Effector memory CD4-positive, alpha-beta T cell (primary cell): ENCODE results near the gene AMACR.

Source experiments
- DNase-seq, 3 donors: peaks; one replicate each; pipeline ENCODE4 v3.0.0-alpha.2; 2020
- H3K27ac ChIP-seq: 2 replicates; pipeline ENCODE4 v1.7.0; 2013; ENCODE audit warnings: mild to moderate bottlenecking, low read length, moderate library complexity; ENCODE audit not compliant: insufficient read depth, poor library complexity, severe bottlenecking
- H3K27me3 ChIP-seq: replicated peaks from 2 replicates; pipeline ENCODE4 v1.7.0; 2013; ENCODE audit warnings: mild to moderate bottlenecking, low read length; ENCODE audit not compliant: insufficient read depth, control insufficient read depth, poor library complexity, severe bottlenecking
- H3K36me3 ChIP-seq: 2 replicates; pipeline ENCODE4 v1.7.0; 2013; ENCODE audit warnings: mild to moderate bottlenecking, low read length, moderate library complexity; ENCODE audit not compliant: control insufficient read depth, insufficient read depth
- H3K4me1 ChIP-seq: 2 replicates; pipeline ENCODE4 v1.7.0; 2013; ENCODE audit warnings: low read length, mild to moderate bottlenecking; ENCODE audit not compliant: control insufficient read depth, insufficient read depth, poor library complexity, severe bottlenecking
- H3K4me3 ChIP-seq: 2 replicates; pipeline ENCODE4 v1.7.0; 2013; ENCODE audit warnings: low read length, low read depth, mild to moderate bottlenecking; ENCODE audit not compliant: insufficient read depth, poor library complexity, severe bottlenecking
- H3K9me3 ChIP-seq: 2 replicates; pipeline ENCODE4 v1.7.0; 2013; ENCODE audit warnings: mild to moderate bottlenecking, low read length, moderate library complexity; ENCODE audit not compliant: control insufficient read depth
- total RNA-seq, 3 donors: gene quantifications; one replicate each; lab custom pipeline; 2026; lab: John Stamatoyannopoulos, UW

Gene AMACR
- total RNA-seq = 0 to 0.17 (median 0) reads per million in 3 donors

DNA sequence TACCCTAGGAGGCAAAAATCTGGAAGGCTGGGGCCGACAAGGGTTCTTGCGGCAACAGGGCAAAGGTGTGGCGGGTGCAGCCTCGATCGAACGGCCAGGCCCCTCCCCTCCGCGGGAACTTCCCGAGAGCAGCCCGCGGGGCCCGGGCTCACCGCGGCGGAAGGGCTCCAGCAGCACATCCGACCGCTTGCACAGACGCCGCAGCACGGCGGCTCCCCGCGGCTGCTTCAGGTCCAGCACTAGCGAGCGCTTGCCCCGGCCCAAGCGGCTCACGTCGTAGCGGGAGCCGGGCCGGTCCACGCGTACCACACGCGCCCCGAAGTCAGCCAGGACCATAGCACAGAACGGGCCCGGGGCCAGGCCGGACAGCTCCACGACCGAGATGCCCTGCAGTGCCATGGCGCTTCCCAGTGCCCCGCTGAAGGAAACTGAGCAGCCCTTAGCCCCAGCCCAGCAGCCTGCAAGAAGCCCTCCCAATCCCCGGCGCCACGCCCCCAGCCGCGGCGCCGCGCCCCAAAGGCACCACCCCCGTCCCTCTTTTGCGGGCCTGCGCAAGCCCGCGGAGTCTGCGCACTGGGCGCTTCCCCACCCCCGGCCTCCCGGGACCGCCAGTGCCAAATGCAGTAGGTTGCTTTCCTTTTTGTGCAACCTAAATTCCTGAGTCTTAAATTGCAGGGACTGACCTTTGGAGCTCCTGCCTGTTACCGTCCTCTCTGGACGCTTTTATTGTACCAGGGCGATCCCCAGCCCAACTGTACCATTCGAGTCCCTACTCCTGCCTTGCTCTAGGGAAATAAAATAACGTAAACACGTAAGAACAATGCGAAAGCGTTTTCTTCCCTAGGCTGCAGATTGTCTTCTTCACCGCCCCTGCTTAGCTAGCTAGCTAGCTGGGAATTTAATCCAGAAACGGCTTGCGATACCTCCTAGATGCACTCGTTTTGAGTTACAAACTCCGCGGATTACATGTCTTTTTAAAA lies at the start of gene AMACR:
TSS of gene AMACR (minus strand) at position 430 of the 980 bp plus-strand sequence. CDS start at position 399, 31 bp downstream.
- H3K36me3 ChIP-seq = no peaks in the 10 kb centered on the region
- peaks cover 9% of the 10 kb centered on the region for H3K4me1 ChIP-seq
- no peaks in the 10 kb centered on the region for H3K9me3 ChIP-seq
- DNase-seq = peak; percentile 63 to 88 (median 84)
- peak within 1 kb of the TSS; percentile 72 for H3K27ac ChIP-seq
- H3K27me3 ChIP-seq = no peaks in the 10 kb centered on the region
- H3K4me3 ChIP-seq = peak within 1 kb of the TSS; percentile 86

DNA sequence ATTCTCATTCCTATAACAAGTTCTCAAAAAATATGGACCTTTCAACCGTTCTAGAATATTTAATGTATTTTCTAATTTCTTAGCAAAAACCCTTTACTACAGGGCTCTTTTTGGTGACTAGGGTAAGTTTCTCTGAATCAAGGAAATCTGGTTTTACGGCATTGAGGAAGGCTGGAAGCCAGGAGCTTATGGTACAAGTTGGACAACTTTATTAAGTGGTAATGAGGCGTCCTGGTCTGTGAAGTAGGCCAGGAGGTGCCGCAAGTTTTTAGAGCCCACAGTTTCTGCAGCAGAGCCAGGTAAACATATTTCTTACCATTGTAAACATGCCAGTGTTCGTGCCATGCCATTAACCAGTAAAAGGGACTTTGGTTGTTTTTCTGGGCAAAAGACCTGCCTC lies 49.7 kb upstream of the AMACR start:
- Histone ChIP-seq H3K27me3 (no peaks in the 10 kb centered on the region), H3K4me1 (no peaks in the 10 kb centered on the region), H3K36me3 (peaks cover 3% of the 10 kb centered on the region), H3K9me3 (no peaks in the 10 kb centered on the region), H3K27ac (no peak overlapping the region), H3K4me3 (no peak overlapping the region)
- no peak for DNase-seq

DNA sequence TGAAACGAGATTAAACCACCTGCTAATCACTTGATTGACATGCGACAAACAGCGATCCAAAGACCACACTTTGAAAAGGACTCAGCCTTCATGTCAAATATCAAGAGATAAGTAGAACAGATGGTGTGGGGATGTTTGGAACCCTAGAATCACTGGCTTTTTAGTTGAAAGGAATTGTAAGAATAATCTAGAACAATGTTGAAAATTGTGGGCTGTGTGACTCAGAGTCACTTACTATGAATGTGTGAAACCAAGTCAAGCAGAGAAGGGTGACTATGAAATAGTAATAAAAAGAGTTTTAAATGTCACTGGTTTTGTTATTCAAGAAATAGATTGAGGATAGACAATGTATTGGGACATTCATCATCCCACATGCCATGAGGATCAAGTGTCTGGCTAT lies 49.3 kb upstream of the AMACR start:
- H3K27me3 ChIP-seq = no peaks in the 10 kb centered on the region
- no peaks in the 10 kb centered on the region for H3K4me1 ChIP-seq
- H3K27ac ChIP-seq = no peak overlapping the region
- DNase-seq = no peak
- no peaks in the 10 kb centered on the region for H3K9me3 ChIP-seq
- H3K4me3 ChIP-seq = no peak overlapping the region
- H3K36me3 ChIP-seq = peaks cover 3% of the 10 kb centered on the region

DNA sequence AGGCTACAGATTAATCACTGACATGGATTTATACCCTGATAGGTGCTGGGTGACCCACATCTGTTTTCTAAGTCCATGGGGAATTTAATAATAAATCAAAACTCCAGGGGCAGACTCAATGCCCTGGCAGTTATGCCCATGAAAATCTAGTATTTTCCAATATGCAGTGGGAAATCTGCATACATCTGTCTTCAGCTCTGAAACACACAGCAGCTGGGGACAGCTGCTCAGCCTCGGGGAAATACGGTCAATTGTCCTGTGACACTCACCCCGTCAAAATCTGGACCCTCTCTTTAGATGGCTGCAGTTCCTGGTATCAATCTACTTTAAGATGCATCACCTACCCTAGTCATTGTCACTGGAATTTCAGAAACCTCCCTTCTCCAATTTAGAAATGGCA lies 47.8 kb upstream of the AMACR start:
- Histone ChIP-seq H3K4me1 (no peaks in the 10 kb centered on the region), H3K36me3 (peaks cover 3% of the 10 kb centered on the region)

DNA sequence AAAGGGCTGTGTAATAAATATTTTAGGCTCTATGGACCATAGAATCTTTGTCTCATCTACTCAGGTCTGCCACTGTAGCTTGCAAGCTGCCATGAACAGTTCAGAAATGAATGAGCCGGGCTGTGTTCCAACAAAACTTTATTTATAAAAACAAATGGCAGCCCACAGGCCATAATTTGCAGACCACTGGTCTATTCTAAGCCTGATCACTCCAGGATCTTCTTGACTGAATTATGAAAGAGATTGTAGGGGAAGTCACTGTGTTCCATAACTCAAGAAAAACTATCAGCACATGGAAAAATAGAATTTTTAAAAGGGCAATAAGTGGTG lies 46.5 kb upstream of the AMACR start:
- Histone ChIP-seq H3K4me3 (no peak overlapping the region), H3K27me3 (no peaks in the 10 kb centered on the region), H3K27ac (no peak overlapping the region), H3K36me3 (peaks cover 3% of the 10 kb centered on the region), H3K4me1 (no peaks in the 10 kb centered on the region), H3K9me3 (no peaks in the 10 kb centered on the region)
- DNase-seq = no peak

More for the DNA sequence above, 47.8 kb upstream of the AMACR start:
- H3K9me3 ChIP-seq = no peaks in the 10 kb centered on the region
- no peak overlapping the region for H3K27ac ChIP-seq
- no peak for DNase-seq
- no peak overlapping the region for H3K4me3 ChIP-seq
- no peaks in the 10 kb centered on the region for H3K27me3 ChIP-seq

DNA sequence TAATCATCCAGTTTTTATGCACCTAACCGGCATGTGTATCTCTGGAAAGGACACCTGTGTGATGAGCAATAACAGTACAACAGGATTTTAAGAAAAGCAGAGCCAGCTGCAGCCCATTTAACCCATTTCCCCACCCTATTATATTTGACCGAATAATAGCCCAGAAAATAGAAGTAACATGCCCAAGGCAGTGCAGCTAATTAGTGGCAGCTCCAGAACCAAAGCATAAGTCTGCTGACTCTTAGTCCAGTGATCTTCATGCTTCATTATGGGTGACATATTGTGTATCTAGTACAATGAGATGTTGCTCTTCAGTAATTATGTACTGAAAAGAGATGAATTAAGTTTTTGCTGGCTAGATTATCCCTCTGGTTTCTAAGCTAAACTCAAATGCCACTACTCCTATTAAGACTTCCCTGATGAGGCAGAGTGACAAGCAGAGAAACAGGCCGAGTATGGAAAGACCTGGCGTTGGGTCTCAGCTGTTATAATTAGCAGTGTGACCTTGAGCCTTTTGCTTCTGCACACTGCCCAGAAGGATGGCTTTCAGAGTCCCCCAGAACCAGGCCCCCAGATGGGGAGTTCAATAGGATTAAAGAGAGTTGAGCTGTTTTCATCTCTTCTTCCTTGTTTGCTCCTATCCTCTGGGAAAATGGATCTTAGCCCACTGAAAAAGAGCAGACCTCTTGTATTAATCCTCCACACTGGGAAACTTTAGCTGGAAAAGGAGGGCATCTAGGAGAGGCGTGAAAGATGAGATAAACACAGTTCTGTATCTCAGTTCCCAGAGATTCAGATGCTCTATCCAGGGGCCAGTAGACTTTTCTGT lies 45.9 kb upstream of the AMACR start:
- DNase-seq = no peak
- H3K4me3 ChIP-seq = no peak overlapping the region
- H3K27ac ChIP-seq = no peak overlapping the region

DNA sequence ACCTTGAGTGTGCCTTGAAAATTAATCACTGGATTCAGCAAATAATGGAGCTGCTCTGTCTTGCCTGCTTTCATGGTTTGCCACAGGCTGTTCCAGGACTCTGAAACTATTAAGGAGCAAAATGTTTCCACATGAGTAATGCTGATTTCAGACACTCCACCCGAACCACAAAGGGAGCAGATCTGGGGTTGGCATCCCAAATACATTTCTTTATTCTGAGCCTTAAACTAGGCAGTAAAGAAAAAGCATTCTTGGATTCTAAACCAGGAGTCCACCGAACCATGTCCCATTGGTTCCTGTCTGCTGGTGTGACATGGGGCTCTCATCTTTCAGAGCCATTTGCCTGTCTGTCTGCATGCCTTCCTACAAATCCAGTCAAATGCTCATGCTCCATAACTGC lies 45.3 kb upstream of the AMACR start:
- H3K4me3 ChIP-seq = no peak overlapping the region
- no peak for DNase-seq
- H3K36me3 ChIP-seq = no peaks in the 10 kb centered on the region

More for the DNA sequence above, 45.9 kb upstream of the AMACR start:
- H3K36me3 ChIP-seq = peaks cover 2% of the 10 kb centered on the region
- H3K27me3 ChIP-seq = no peaks in the 10 kb centered on the region
- no peaks in the 10 kb centered on the region for H3K9me3 ChIP-seq
- no peaks in the 10 kb centered on the region for H3K4me1 ChIP-seq

DNA sequence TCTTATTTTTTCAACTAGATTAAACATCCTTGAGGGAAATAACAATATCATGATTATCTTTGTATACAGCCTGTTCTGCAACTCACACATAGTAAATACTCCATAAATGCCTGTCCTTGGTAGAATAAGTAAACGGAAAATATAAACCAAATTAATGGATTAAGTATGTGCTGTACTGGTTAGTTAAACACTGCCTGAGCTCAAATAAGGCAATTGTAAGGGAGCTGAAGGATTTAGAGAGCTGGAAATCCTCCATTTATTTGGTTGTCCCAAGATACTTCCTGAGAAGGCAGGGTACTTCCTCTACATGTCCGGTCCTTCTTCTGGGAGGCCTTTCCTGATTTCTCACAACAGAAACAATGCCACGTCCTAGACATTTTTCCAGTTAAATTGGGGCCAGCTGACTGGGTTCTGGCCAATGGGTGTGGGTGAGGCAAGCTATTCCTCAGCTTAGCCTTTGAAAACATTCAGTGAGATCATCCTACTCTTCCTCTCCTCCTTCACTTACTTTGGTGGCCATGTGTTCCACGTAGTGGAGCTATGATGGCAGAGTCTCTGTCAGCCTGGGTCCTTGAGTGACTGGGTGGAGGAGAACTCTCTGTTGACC lies 43.6 kb upstream of the AMACR start:
- no peaks in the 10 kb centered on the region for H3K4me1 ChIP-seq
- H3K36me3 ChIP-seq = no peaks in the 10 kb centered on the region
- H3K4me3 ChIP-seq = no peak overlapping the region
- H3K27ac ChIP-seq = no peak overlapping the region
- no peaks in the 10 kb centered on the region for H3K27me3 ChIP-seq
- DNase-seq = no peak
- no peaks in the 10 kb centered on the region for H3K9me3 ChIP-seq

More for the DNA sequence above, 45.3 kb upstream of the AMACR start:
- Histone ChIP-seq H3K4me1 (no peaks in the 10 kb centered on the region), H3K27me3 (no peaks in the 10 kb centered on the region), H3K27ac (no peak overlapping the region), H3K9me3 (no peaks in the 10 kb centered on the region)

DNA sequence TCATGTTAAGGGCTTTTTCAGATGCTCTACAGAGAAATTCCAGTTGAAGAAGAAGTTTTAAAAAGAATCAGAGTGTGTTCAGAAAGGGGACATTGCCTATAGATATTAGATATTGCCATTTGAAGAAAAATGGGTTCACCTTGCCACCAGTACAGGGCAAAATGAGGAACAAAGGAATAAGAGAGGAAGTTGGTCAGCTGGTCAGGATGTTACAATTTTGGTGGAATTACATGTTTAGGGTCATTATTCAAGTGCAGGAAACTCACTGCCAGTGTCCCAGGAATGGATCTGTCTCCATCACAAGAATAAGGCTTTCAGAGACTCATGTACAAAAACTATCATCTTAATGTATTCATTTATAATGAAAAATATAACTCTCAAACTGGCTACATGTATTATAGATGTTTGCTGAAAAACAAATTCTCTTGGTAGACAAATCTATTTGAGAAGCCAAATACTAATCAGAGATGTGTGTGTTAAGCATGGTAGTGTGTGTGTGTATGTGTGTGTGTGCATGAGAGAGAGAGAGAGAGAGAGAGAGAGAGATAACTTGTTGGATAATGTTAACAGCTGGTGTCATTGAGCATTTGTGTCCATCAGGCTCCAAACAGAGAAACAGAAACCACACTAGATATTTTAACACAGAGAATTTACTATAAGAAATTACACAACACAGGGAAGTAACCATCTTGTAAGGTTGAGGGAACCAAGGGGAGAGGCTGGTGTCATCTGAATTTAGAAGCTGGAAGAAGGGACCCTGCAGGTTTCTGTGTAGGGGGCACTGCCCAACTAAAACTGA lies 40.1 kb upstream of the AMACR start:
- no peaks in the 10 kb centered on the region for H3K9me3 ChIP-seq
- H3K4me3 ChIP-seq = no peak overlapping the region
- H3K27me3 ChIP-seq = no peaks in the 10 kb centered on the region
- no peak for DNase-seq
- no peaks in the 10 kb centered on the region for H3K4me1 ChIP-seq
- no peak overlapping the region for H3K27ac ChIP-seq
- no peaks in the 10 kb centered on the region for H3K36me3 ChIP-seq
